ENCODE measurements around the gene CYP46A1.

Gene CYP46A1

GRCh38 chr14:99698642-99699041 is 14.5 kb downstream of the CYP46A1 start:
- Histone ChIP-seq H3K36me3 (ENCODE audit: insufficient read depth, low read length) (no peaks in the 10 kb centered on the region), H3K4me1 (ENCODE audit: insufficient read depth, low read length) (no peaks in the 10 kb centered on the region), H3K9me3 (ENCODE audit: control insufficient read depth, insufficient read depth, low read length) (peaks cover 3% of the 10 kb centered on the region), H3K9ac (ENCODE audit: low read depth, low read length) (no peak overlapping the region)

GRCh38 chr14:99699085-99699760 is 15.1 kb downstream of the CYP46A1 start:
- no peaks in the 10 kb centered on the region for H3K4me1 ChIP-seq (ENCODE audit: insufficient read depth, low read length)

GRCh38 chr14:99699861-99700260 is 15.8 kb downstream of the CYP46A1 start:
- H3K4me1 ChIP-seq (ENCODE audit: insufficient read depth, low read length) = no peaks in the 10 kb centered on the region
- H3K36me3 ChIP-seq (ENCODE audit: insufficient read depth, low read length) = no peaks in the 10 kb centered on the region
- H3K9ac ChIP-seq (ENCODE audit: low read depth, low read length) = no peak overlapping the region
- H3K9me3 ChIP-seq (ENCODE audit: control insufficient read depth, insufficient read depth, low read length) = peaks cover 6% of the 10 kb centered on the region

More at GRCh38 chr14:99699085-99699760, 15.1 kb downstream of the CYP46A1 start:
- Histone ChIP-seq H3K9ac (ENCODE audit: low read depth, low read length) (no peak overlapping the region), H3K9me3 (ENCODE audit: control insufficient read depth, insufficient read depth, low read length) (peaks cover 6% of the 10 kb centered on the region), H3K36me3 (ENCODE audit: insufficient read depth, low read length) (no peaks in the 10 kb centered on the region)

GRCh38 chr14:99700379-99700778 is 16.3 kb downstream of the CYP46A1 start:
- no peaks in the 10 kb centered on the region for H3K4me1 ChIP-seq (ENCODE audit: insufficient read depth, low read length)
- peaks cover 6% of the 10 kb centered on the region for H3K9me3 ChIP-seq (ENCODE audit: control insufficient read depth, insufficient read depth, low read length)
- H3K9ac ChIP-seq (ENCODE audit: low read depth, low read length) = no peak overlapping the region
- no peaks in the 10 kb centered on the region for H3K36me3 ChIP-seq (ENCODE audit: insufficient read depth, low read length)

GRCh38 chr14:99701260-99701659 is 17.2 kb downstream of the CYP46A1 start:
- Histone ChIP-seq H3K4me1 (ENCODE audit: insufficient read depth, low read length) (no peaks in the 10 kb centered on the region), H3K9ac (ENCODE audit: low read depth, low read length) (no peak overlapping the region), H3K9me3 (ENCODE audit: control insufficient read depth, insufficient read depth, low read length) (peaks cover 6% of the 10 kb centered on the region), H3K36me3 (ENCODE audit: insufficient read depth, low read length) (no peaks in the 10 kb centered on the region)

- Histone ChIP-seq H3K9ac (ENCODE audit: low read depth, low read length) (no peak overlapping the region), H3K9me3 (ENCODE audit: control insufficient read depth, insufficient read depth, low read length) (peaks cover 6% of the 10 kb centered on the region), H3K4me1 (ENCODE audit: insufficient read depth, low read length) (no peaks in the 10 kb centered on the region), H3K36me3 (ENCODE audit: insufficient read depth, low read length) (no peaks in the 10 kb centered on the region)
Measured at GRCh38 chr14:99702115-99702514, 18.0 kb downstream of the CYP46A1 start.

- no peaks in the 10 kb centered on the region for H3K4me1 ChIP-seq (ENCODE audit: insufficient read depth, low read length)
- H3K9ac ChIP-seq (ENCODE audit: low read depth, low read length) = no peak overlapping the region
- H3K9me3 ChIP-seq (ENCODE audit: control insufficient read depth, insufficient read depth, low read length) = peaks cover 6% of the 10 kb centered on the region
- H3K36me3 ChIP-seq (ENCODE audit: insufficient read depth, low read length) = no peaks in the 10 kb centered on the region
Measured at GRCh38 chr14:99703381-99703780, 19.3 kb downstream of the CYP46A1 start.

GRCh38 chr14:99704037-99704436 is 19.9 kb downstream of the CYP46A1 start:
- peaks cover 6% of the 10 kb centered on the region for H3K9me3 ChIP-seq (ENCODE audit: control insufficient read depth, insufficient read depth, low read length)
- no peaks in the 10 kb centered on the region for H3K36me3 ChIP-seq (ENCODE audit: insufficient read depth, low read length)
- no peak overlapping the region for H3K9ac ChIP-seq (ENCODE audit: low read depth, low read length)
- H3K4me1 ChIP-seq (ENCODE audit: insufficient read depth, low read length) = no peaks in the 10 kb centered on the region

GRCh38 chr14:99706107-99706900 is 22.2 kb downstream of the CYP46A1 start:
- Histone ChIP-seq H3K9ac (ENCODE audit: low read depth, low read length) (no peak overlapping the region), H3K36me3 (ENCODE audit: insufficient read depth, low read length) (no peaks in the 10 kb centered on the region), H3K4me1 (ENCODE audit: insufficient read depth, low read length) (no peaks in the 10 kb centered on the region), H3K9me3 (ENCODE audit: control insufficient read depth, insufficient read depth, low read length) (peaks cover 6% of the 10 kb centered on the region)

GRCh38 chr14:99707420-99707819 is 23.3 kb downstream of the CYP46A1 start:
- Histone ChIP-seq H3K4me1 (ENCODE audit: insufficient read depth, low read length) (no peaks in the 10 kb centered on the region), H3K9ac (ENCODE audit: low read depth, low read length) (no peak overlapping the region), H3K9me3 (ENCODE audit: control insufficient read depth, insufficient read depth, low read length) (peaks cover 6% of the 10 kb centered on the region), H3K36me3 (ENCODE audit: insufficient read depth, low read length) (no peaks in the 10 kb centered on the region)

- no peaks in the 10 kb centered on the region for H3K4me1 ChIP-seq (ENCODE audit: insufficient read depth, low read length)
- H3K36me3 ChIP-seq (ENCODE audit: insufficient read depth, low read length) = no peaks in the 10 kb centered on the region
- H3K9ac ChIP-seq (ENCODE audit: low read depth, low read length) = no peak overlapping the region
- H3K9me3 ChIP-seq (ENCODE audit: control insufficient read depth, insufficient read depth, low read length) = peaks cover 4% of the 10 kb centered on the region; the same call in 1 of the 2 replicates
Measured at GRCh38 chr14:99707921-99708320, 23.8 kb downstream of the CYP46A1 start.

GRCh38 chr14:99708449-99708848 is 24.4 kb downstream of the CYP46A1 start:
- H3K4me1 ChIP-seq (ENCODE audit: insufficient read depth, low read length) = no peaks in the 10 kb centered on the region
- no peaks in the 10 kb centered on the region for H3K36me3 ChIP-seq (ENCODE audit: insufficient read depth, low read length)
- H3K9ac ChIP-seq (ENCODE audit: low read depth, low read length) = no peak overlapping the region

GRCh38 chr14:99713972-99714371 is 29.9 kb downstream of the CYP46A1 start:
- H3K4me1 ChIP-seq (ENCODE audit: insufficient read depth, low read length) = no peaks in the 10 kb centered on the region; the same call in 1 of the 2 replicates
- no peaks in the 10 kb centered on the region for H3K36me3 ChIP-seq (ENCODE audit: insufficient read depth, low read length)
- H3K9me3 ChIP-seq (ENCODE audit: control insufficient read depth, insufficient read depth, low read length) = no peaks in the 10 kb centered on the region; the same call in 1 of the 2 replicates
- H3K9ac ChIP-seq (ENCODE audit: low read depth, low read length) = no peak overlapping the region

More at GRCh38 chr14:99708449-99708848, 24.4 kb downstream of the CYP46A1 start:
- peaks cover 3% of the 10 kb centered on the region; the same call in 1 of the 2 replicates for H3K9me3 ChIP-seq (ENCODE audit: control insufficient read depth, insufficient read depth, low read length)

- H3K9me3 ChIP-seq (ENCODE audit: control insufficient read depth, insufficient read depth, low read length) = no peaks in the 10 kb centered on the region; the same call in 1 of the 2 replicates
- no peak overlapping the region for H3K9ac ChIP-seq (ENCODE audit: low read depth, low read length)
- no peaks in the 10 kb centered on the region for H3K36me3 ChIP-seq (ENCODE audit: insufficient read depth, low read length)
- H3K4me1 ChIP-seq (ENCODE audit: insufficient read depth, low read length) = no peaks in the 10 kb centered on the region; the same call in 1 of the 2 replicates
Measured at GRCh38 chr14:99715266-99716000, 31.3 kb downstream of the CYP46A1 start.

All from ES-I3 (cell line).